Prostate gland (tissue), 2 donors: ENCODE results near the gene TM4SF18. TPM values are rescaled to one million over a fixed set of nuclear protein-coding genes. Genes with fewer than 3 reads are reported as not detected.

Experiments
- DNase-seq: peaks from one replicate; pipeline ENCODE4 v3.0.0-alpha.2; 2019; ENCODE audit warnings: low spot score
- H3K27ac ChIP-seq, 2 donors: fragments of 200-600 bp; sonication (generic); 2 replicates each; pipeline ENCODE4 v1.5.1; 2017 to 2019
- H3K27me3 ChIP-seq: fragments of 200-600 bp; sonication (generic); replicated peaks from 2 replicates; pipeline ENCODE4 v1.5.1; 2019; ENCODE audit not compliant: insufficient read depth
- H3K36me3 ChIP-seq, 2 donors: fragments of 200-600 bp; sonication (generic); 1 replicate in 1 of 2; 2 replicates in 1 of 2; pipeline versions ENCODE4 v1.5.1 to v1.8.1; 2017 to 2019
- H3K4me1 ChIP-seq: fragments of 200-600 bp; sonication (generic); replicated peaks from 2 replicates; pipeline ENCODE4 v1.5.1; 2019
- H3K4me3 ChIP-seq, 2 donors: fragments of 200-600 bp; sonication (generic); 2 replicates each; pipeline ENCODE4 v1.5.1; 2017 to 2019
- H3K9me3 ChIP-seq: fragments of 200-600 bp; sonication (generic); 2 replicates; pipeline ENCODE4 v1.5.1; 2017
- CTCF ChIP-seq, 4 experiments: fragments of 200-600 bp in 2 of 4; fragments of 450-650 bp in 2 of 4; sonication (generic) in 2 of 4; IDR thresholded peaks; 1 replicate in 3 of 4; 2 replicates in 1 of 4; pipeline ENCODE4 v1.5.1; 2016 to 2019; ENCODE audit warnings: antibody characterized with exemption in 4 of 4, mild to moderate bottlenecking in 2 of 4, moderate library complexity in 2 of 4
- POLR2A ChIP-seq: fragments of 450-650 bp; IDR thresholded peaks from one replicate; pipeline ENCODE4 v1.6.1; 2016; ENCODE audit warnings: antibody characterized with exemption, mild to moderate bottlenecking
- POLR2AphosphoS5 ChIP-seq: sonication (generic); formaldehyde crosslinking; IDR thresholded peaks from one replicate; pipeline ENCODE4 v1.6.1; 2017; ENCODE audit warnings: antibody characterized with exemption
- WGBS: methylation state at CpG from one replicate; pipeline ENCODE4 v1.1.5; 2018; 5-methylcytosine and 5-hydroxymethylcytosine counted together
- intact Hi-C: fragments of 100-400 bp; cut with DNase I; formaldehyde crosslinking; loops from one replicate; pipeline ENCODE4 v1.14.2; 2022
- total RNA-seq, 2 donors: library from RNA; depleted of rRNA; stranded (reverse); fragments of >200 nt; gene quantifications; one replicate each; pipeline ENCODE4 v1.1.0, GENCODE V29; 2016

The TM4SF18 gene
- total RNA-seq, 2 donors from 2014 or later = 4.3 to 4.9 TPM

- no peak for TF ChIP-seq CTCF (IDR thresholded peaks at IDR 0.05)
- TF ChIP-seq POLR2AphosphoS5 = no peak
- no peak for TF ChIP-seq POLR2A
- H3K36me3 ChIP-seq = no peaks in the 10 kb centered on the region
- no peak overlapping the region for H3K4me3 ChIP-seq
- intact Hi-C loops = no loop called here
- DNase-seq = no peak
- no peaks in the 10 kb centered on the region for H3K9me3 ChIP-seq
- no peak overlapping the region for H3K27ac ChIP-seq
- no peaks in the 10 kb centered on the region for H3K27me3 ChIP-seq
- peaks cover 3% of the 10 kb centered on the region for H3K4me1 ChIP-seq
Observed at GRCh38 chr3:149332771-149333170, 665 bp downstream of the TM4SF18 start.

- intact Hi-C loops = no loop called here
- WGBS = 8% methylated on average over 1 of the region's 1 CpG
- Histone ChIP-seq H3K27ac (no peak overlapping the region), H3K27me3 (no peaks in the 10 kb centered on the region), H3K4me1 (peaks cover 3% of the 10 kb centered on the region), H3K4me3 (no peak overlapping the region), H3K36me3 (no peaks in the 10 kb centered on the region), H3K9me3 (no peaks in the 10 kb centered on the region)
- DNase-seq = no peak
- TF ChIP-seq POLR2A (no peak), POLR2AphosphoS5 (no peak), CTCF (IDR thresholded peaks at IDR 0.05) (no peak)
Observed at GRCh38 chr3:149332227-149332765, 1.1 kb downstream of the TM4SF18 start.

DNA sequence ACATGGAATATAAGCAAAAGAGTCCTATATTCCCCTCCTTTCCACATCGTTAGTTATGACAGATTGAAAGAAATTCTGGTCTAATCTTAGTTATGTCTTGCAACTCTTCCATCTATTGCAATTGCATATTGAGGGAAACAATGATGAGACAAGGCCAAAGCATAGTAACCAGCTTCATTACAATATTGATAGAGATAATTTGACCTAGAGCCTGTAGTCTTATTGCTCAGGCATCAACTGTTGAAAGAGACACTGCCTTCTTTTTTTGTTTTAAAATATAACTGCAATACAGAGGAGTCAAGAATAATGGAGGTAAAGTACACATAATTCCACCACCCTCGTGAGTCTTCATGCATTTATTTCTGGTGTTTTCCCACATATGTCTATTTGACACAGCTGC, 2.0 kb downstream of the TM4SF18 start:
- 89% methylated on average over 2 of the region's 2 CpGs for WGBS
- Histone ChIP-seq H3K9me3 (no peaks in the 10 kb centered on the region), H3K27me3 (no peaks in the 10 kb centered on the region), H3K4me3 (no peak overlapping the region), H3K4me1 (peaks cover 3% of the 10 kb centered on the region), H3K36me3 (no peaks in the 10 kb centered on the region), H3K27ac (no peak overlapping the region)
- TF ChIP-seq POLR2AphosphoS5 (no peak), POLR2A (no peak), CTCF (IDR thresholded peaks at IDR 0.05) (no peak)
- intact Hi-C loops = no loop called here
- no peak for DNase-seq

GRCh38 chr3:149330609-149331331, 2.7 kb downstream of the TM4SF18 start:
- Histone ChIP-seq H3K9me3 (no peaks in the 10 kb centered on the region), H3K27ac (no peak overlapping the region), H3K27me3 (no peaks in the 10 kb centered on the region), H3K36me3 (no peaks in the 10 kb centered on the region), H3K4me1 (peaks cover 3% of the 10 kb centered on the region), H3K4me3 (no peak overlapping the region)
- TF ChIP-seq CTCF (IDR thresholded peaks at IDR 0.05) (no peak), POLR2A (no peak), POLR2AphosphoS5 (no peak)
- WGBS = 91% methylated on average over 2 of the region's 2 CpGs
- DNase-seq = no peak
- intact Hi-C loops = no loop called here

- Histone ChIP-seq H3K36me3 (no peaks in the 10 kb centered on the region), H3K27ac (no peak overlapping the region), H3K4me3 (no peak overlapping the region), H3K9me3 (no peaks in the 10 kb centered on the region), H3K27me3 (no peaks in the 10 kb centered on the region), H3K4me1 (no peaks in the 10 kb centered on the region)
- TF ChIP-seq CTCF (IDR thresholded peaks at IDR 0.05) (no peak), POLR2AphosphoS5 (no peak), POLR2A (no peak)
- WGBS = 65% methylated on average over 2 of the region's 2 CpGs
- DNase-seq = no peak
- intact Hi-C loops = no loop called here
Observed at GRCh38 chr3:149327156-149327555, 6.3 kb downstream of the TM4SF18 start.
